ENCODE data around the gene PTPRQ.

The PTPRQ gene

DNA sequence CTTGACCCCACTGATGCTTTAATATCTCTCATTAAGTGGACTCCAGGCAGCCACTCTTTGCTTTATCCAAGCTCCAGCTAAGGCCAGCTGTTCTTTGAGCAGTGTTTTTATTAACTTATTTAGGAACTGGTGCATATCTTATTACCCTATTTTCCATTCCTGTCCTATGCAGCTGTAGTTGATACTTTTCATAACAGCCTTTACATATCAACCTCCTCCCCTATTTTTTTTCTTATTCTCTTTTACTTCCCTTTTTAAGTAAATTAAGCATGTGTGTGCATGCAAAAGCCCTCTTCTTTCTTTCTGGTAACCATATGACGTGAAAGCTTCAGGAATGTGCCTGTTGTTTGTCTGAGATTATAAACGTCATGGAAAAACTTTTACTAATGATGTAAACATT lies 121.2 kb downstream of the PTPRQ start:
- no peaks in the 10 kb centered on the region for H3K27me3 ChIP-seq
- H3K9me3 ChIP-seq: no peaks in the 10 kb centered on the region
- no peaks in the 10 kb centered on the region for H3K36me3 ChIP-seq
- H3K4me1 ChIP-seq: peaks cover 0 to 9% (median 0%) of the 10 kb centered on the region in 4 donors
- intact Hi-C loops (cut with DNase I; ENCODE audit: low total_unique reads): no loop called here
- no peak for DNase-seq
- no peak overlapping the region for H3K27ac ChIP-seq
- H3K4me3 ChIP-seq: no peak overlapping the region
- TF ChIP-seq, protein P1, sequence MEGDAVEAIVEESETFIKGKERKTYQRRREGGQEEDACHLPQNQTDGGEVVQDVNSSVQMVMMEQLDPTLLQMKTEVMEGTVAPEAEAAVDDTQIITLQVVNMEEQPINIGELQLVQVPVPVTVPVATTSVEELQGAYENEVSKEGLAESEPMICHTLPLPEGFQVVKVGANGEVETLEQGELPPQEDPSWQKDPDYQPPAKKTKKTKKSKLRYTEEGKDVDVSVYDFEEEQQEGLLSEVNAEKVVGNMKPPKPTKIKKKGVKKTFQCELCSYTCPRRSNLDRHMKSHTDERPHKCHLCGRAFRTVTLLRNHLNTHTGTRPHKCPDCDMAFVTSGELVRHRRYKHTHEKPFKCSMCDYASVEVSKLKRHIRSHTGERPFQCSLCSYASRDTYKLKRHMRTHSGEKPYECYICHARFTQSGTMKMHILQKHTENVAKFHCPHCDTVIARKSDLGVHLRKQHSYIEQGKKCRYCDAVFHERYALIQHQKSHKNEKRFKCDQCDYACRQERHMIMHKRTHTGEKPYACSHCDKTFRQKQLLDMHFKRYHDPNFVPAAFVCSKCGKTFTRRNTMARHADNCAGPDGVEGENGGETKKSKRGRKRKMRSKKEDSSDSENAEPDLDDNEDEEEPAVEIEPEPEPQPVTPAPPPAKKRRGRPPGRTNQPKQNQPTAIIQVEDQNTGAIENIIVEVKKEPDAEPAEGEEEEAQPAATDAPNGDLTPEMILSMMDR (IDR thresholded peaks at IDR 0.05): no peak

DNA sequence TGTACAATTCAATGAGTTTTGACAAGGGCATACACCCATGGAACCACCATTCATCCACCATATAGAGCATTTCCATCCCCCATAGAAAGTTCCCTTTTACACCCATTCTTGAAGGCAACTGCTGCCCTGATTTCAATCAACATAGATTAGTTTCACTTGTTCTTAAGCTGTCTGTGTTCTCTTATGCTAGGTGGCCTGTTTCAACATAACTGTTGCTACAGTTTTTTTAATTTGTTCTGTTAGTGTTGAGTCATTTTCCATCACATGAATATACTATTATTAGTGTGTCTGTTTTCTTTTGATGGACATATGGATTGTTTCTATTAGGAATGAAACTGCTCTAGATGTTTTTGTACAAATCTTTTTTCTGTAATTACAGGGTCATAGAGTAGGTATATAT lies 123.4 kb downstream of the PTPRQ start:
- H3K4me1 ChIP-seq: peaks cover 0 to 9% (median 0%) of the 10 kb centered on the region in 4 donors
- no peak for DNase-seq
- no peak overlapping the region for H3K27ac ChIP-seq
- intact Hi-C loops (cut with DNase I; ENCODE audit: low total_unique reads): no loop called here
- no peaks in the 10 kb centered on the region for H3K9me3 ChIP-seq
- TF ChIP-seq, protein P1 (IDR thresholded peaks at IDR 0.05): no peak
- no peak overlapping the region for H3K4me3 ChIP-seq
- H3K27me3 ChIP-seq: no peaks in the 10 kb centered on the region
- no peaks in the 10 kb centered on the region for H3K36me3 ChIP-seq

DNA sequence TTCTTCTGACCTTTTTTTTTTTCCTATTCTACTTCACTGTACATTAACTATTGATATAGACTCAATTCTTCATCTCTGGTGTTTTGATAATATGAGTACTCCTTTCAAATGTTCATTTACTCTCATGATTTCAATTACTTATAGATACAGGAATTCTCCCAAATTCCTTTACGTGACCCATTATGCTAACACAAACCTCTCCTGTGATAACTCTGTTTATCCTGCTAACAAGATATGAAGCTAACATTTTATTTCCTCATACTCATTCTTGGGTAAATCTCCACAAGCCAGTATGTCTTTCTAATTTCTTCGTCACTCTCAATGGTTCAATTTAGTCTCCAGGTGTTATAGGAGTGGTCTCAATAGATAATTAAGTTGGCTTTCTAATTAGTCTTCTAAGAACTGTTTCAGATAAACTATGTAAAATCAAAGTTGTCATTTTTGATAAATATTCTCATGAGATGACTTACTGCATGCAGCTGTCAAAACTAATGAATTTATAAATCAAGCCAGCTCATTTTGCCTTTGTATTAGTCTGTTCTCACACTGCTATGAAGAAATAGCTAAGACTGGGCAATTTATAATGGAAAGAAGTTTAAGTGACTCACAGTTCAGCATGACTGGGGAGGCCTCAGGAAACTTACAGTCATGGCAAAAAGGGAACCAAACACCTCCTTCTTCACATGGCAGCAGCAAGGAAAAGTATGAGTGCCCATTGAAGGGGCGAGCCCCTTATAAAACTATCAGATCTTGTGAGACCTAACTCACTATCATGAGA lies 132.8 kb downstream of the PTPRQ start:
- Histone ChIP-seq H3K27ac (no peak overlapping the region), H3K4me1 (no peaks in the 10 kb centered on the region), H3K9me3 (no peaks in the 10 kb centered on the region), H3K27me3 (no peaks in the 10 kb centered on the region), H3K4me3 (no peak overlapping the region), H3K36me3 (no peaks in the 10 kb centered on the region)
- TF ChIP-seq, protein P1 (IDR thresholded peaks at IDR 0.05): no peak
- DNase-seq: no peak
- intact Hi-C loops (cut with DNase I; ENCODE audit: low total_unique reads): no loop called here

DNA sequence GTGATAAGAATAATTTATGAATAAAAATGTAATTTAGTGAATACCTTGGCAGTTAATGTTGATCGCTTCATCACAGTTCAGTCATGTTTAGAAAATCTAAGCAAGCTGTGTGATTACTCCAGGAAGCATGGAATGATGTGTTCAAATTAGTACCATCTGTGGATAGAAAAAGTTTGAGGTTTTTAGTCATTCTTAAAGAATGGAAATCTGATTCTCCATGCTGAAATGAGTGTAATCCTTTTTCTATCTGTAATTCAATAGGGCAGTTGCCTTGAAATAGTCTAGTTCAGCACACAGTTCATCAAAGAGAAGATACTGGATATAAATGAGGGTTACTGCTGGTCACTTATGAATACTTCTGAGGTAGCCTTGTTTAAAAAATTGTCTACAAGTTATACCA lies 136.2 kb downstream of the PTPRQ start:
- Histone ChIP-seq H3K4me1 (no peaks in the 10 kb centered on the region), H3K27ac (no peak overlapping the region), H3K4me3 (no peak overlapping the region), H3K36me3 (no peaks in the 10 kb centered on the region), H3K27me3 (no peaks in the 10 kb centered on the region), H3K9me3 (no peaks in the 10 kb centered on the region)
- DNase-seq: no peak
- intact Hi-C loops (cut with DNase I; ENCODE audit: low total_unique reads): no loop called here
- TF ChIP-seq, protein P1 (IDR thresholded peaks at IDR 0.05): no peak

DNA sequence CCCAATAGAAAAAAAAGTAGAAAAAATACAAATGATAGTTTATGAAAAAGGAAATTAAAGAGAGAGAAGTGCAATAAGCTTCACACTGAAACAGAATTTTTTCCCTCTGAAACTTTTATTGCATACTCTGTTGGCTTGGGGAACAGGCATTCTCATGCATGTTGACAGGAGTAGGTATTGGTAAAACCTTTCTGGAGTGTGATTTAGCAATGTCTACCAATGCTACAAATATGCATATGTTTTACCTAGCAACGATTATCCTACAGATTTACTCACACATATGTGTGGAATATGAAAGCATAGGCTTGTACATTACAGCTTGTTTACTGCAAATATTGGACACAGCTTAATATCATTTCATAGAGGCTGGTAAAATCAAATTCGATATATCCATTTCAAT lies 137.7 kb downstream of the PTPRQ start:
- Histone ChIP-seq H3K4me3 (no peak overlapping the region), H3K36me3 (no peaks in the 10 kb centered on the region), H3K4me1 (no peaks in the 10 kb centered on the region), H3K9me3 (no peaks in the 10 kb centered on the region), H3K27me3 (no peaks in the 10 kb centered on the region), H3K27ac (no peak overlapping the region)
- DNase-seq: no peak
- intact Hi-C loops (cut with DNase I; ENCODE audit: low total_unique reads): no loop called here
- TF ChIP-seq, protein P1 (IDR thresholded peaks at IDR 0.05): no peak
